Measurements from ENCODE around the gene STK31.
"Not testable (repeated sequence)": the region's sequence is repeated elsewhere in the genome, so short reads cannot be mapped to it uniquely, and the experiment has no call there.

The STK31 gene

GRCh38 chr7:23710000-23710399 is at the start of gene STK31:
TSS of gene STK31 (plus strand) at chr7:23710219. CDS start at chr7:23710286, 67 bp downstream.
- no peak for ATAC-seq

- ATAC-seq, result no peak
Observed at GRCh38 chr7:23661385-23661784, 48.6 kb upstream of the STK31 start.

- no peak for ATAC-seq
Observed at GRCh38 chr7:23662124-23662983, 47.7 kb upstream of the STK31 start.

GRCh38 chr7:23662984-23663313 is 47.1 kb upstream of the STK31 start:
- ATAC-seq, result no peak

GRCh38 chr7:23664122-23664521 is 45.9 kb upstream of the STK31 start:
- ATAC-seq, result no peak

- ATAC-seq, result no peak
Observed at GRCh38 chr7:23672033-23672432, 38.0 kb upstream of the STK31 start.

- ATAC-seq, result peak; percentile 96 to 98
Observed at GRCh38 chr7:23679898-23680413, 30.1 kb upstream of the STK31 start, which contains the start of gene FAM221A. TSS of gene FAM221A (plus strand) at chr7:23680199. CDS start at chr7:23680219, 20 bp downstream.

- ATAC-seq, result peak; percentile 39 to 52
Observed at GRCh38 chr7:23680414-23681405, 29.3 kb upstream of the STK31 start.

GRCh38 chr7:23684041-23684440 is 26.0 kb upstream of the STK31 start:
- ATAC-seq, result not testable (repeated sequence)

- ATAC-seq, result no peak
Observed at GRCh38 chr7:23685731-23686130, 24.3 kb upstream of the STK31 start.

- ATAC-seq, result no peak
Observed at GRCh38 chr7:23687011-23687410, 23.0 kb upstream of the STK31 start.

- no peak for ATAC-seq
Observed at GRCh38 chr7:23689165-23689564, 20.9 kb upstream of the STK31 start.

GRCh38 chr7:23691320-23691719 is 18.7 kb upstream of the STK31 start:
- ATAC-seq, result no peak

GRCh38 chr7:23693224-23693623 is 16.8 kb upstream of the STK31 start:
- ATAC-seq, result no peak

GRCh38 chr7:23696916-23697441 is 13.0 kb upstream of the STK31 start:
- ATAC-seq, result no peak

GRCh38 chr7:23698822-23699221 is 11.2 kb upstream of the STK31 start:
- no peak for ATAC-seq

GRCh38 chr7:23700046-23700445 is 10.0 kb upstream of the STK31 start:
- ATAC-seq, result no peak

- no peak for ATAC-seq
Observed at GRCh38 chr7:23709081-23709750, 803 bp upstream of the STK31 start.

- ATAC-seq, result no peak
Observed at GRCh38 chr7:23712368-23713284, 2.6 kb downstream of the STK31 start.

- no peak for ATAC-seq
Observed at GRCh38 chr7:23713285-23714149, 3.5 kb downstream of the STK31 start.

All from activated CD4-positive, CD25-positive, alpha-beta regulatory T cell treated with anti-CD3 and anti-CD28 coated beads, Interleukin-2, amount 50 U/mL, for 24 hours (primary cell).